HFF-Myc (cell line): ENCODE results near the gene CHST11.

Source experiments
- DNase-seq: peaks from one replicate; pipeline ENCODE4 v3.0.0-alpha.2; 2011; ENCODE audit warnings: low read depth; ENCODE audit errors: extremely low read depth
- H3K4me3 ChIP-seq: replicated peaks from 2 replicates; pipeline ENCODE4 v1.5.1; 2011; ENCODE audit warnings: low read depth, mild to moderate bottlenecking, control low read depth, low read length
- TF ChIP-seq, protein P1 (sequence below): IDR thresholded peaks from 2 replicates; pipeline ENCODE4 v1.5.1; 2012; ENCODE audit warnings: mild to moderate bottlenecking, low read depth, low read length, control low read depth; ENCODE audit errors: missing control alignments

The CHST11 gene

DNA sequence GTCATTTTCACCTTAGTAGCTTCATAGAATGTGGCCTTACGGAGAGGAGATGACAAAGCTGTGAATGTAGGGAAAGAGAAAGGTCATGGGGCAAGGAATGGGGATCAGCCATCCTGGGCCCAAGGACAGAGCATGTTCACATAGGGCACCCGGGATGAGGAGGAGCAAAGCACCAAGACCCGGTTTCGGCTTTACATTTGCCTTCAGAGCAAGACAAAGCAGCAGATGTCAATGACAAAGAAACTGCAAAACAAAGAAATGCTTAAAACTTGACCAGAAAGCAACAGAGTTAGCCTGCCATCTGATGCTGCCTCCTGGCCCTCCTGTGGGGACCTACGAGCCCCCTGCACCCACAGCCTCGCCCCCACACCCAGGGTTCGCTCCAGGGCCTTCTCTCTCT is 252.1 kb downstream of the CHST11 start:
- no peak overlapping the region for H3K4me3 ChIP-seq

DNA sequence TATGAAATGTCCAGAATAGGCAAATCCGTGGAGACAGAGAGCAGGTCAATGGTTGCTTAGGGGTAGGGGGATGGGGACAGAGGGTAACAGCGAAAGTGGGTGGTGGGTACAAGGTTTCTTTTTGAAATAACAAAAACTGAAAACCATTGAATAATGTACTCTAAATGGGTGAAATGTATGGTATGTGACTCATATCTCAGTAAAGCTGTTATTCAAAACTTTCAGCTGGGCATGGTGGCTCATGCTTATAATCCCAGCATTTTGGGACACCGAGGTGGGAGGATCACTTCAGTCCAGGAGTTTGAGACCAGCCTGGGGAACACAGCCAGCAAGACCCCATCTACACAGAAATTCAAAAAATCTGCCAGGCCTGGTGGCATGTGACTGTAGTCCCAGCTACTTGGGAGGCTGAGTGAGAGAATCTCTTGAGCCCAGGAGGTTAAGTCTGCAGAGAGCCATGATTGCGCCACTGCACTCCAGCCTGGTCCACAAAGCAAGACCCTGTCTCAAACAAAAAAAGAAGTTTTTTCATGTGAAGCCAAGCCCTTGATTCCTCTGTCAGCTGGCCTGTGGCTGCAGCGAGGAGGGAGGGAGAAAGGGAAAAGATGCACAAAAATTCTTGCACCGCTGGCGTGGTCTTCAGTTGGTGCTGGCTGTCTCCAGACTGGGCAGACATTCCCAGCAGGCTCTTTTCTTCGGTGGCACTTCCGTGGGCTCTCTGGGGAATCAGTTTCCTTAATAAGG is 253.1 kb downstream of the CHST11 start:
- TF ChIP-seq, protein P1, sequence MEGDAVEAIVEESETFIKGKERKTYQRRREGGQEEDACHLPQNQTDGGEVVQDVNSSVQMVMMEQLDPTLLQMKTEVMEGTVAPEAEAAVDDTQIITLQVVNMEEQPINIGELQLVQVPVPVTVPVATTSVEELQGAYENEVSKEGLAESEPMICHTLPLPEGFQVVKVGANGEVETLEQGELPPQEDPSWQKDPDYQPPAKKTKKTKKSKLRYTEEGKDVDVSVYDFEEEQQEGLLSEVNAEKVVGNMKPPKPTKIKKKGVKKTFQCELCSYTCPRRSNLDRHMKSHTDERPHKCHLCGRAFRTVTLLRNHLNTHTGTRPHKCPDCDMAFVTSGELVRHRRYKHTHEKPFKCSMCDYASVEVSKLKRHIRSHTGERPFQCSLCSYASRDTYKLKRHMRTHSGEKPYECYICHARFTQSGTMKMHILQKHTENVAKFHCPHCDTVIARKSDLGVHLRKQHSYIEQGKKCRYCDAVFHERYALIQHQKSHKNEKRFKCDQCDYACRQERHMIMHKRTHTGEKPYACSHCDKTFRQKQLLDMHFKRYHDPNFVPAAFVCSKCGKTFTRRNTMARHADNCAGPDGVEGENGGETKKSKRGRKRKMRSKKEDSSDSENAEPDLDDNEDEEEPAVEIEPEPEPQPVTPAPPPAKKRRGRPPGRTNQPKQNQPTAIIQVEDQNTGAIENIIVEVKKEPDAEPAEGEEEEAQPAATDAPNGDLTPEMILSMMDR: no peak
- H3K4me3 ChIP-seq: no peak overlapping the region
- no peak for DNase-seq

More for the DNA sequence above, 252.1 kb downstream of the CHST11 start:
- no peak for DNase-seq
- TF ChIP-seq, protein P1: no peak

DNA sequence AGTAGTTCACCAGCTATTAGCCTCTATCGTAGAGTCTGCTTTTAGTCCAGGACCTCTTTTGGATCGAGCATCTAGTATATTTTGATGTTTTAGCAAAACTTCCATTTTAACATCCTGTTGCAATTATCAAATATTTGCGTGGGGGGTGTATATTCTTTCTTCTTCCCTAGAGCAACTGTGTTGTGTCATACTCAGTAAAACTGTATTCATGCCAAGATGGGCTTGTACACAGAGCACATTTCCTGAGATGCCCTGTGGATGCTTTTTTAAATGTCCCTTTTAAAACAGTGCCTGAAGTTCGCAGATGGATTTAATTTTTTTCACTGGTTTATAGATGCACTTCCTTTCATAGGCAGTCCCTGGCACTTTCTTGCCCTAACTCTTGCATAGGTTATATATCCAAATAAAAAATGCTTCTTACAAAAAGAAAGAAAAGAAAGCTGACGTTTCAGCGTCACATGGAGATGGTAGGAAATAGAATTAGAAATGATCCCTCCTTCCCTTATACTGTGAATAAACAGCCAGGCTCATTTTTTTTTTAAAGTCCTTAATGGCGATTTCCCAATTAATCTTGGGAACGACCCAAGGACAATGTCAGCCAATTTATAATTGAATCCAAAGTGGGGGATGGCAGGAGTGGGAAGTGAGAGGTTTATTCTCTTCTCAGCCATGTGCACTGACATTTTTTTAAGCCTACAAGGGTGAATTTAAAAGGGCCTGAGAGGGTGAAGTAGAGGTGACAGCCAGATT is 254.4 kb downstream of the CHST11 start:
- peak overlapping the region; percentile 10; the same call in 1 of the 2 replicates for H3K4me3 ChIP-seq
- DNase-seq: peak; percentile 95

DNA sequence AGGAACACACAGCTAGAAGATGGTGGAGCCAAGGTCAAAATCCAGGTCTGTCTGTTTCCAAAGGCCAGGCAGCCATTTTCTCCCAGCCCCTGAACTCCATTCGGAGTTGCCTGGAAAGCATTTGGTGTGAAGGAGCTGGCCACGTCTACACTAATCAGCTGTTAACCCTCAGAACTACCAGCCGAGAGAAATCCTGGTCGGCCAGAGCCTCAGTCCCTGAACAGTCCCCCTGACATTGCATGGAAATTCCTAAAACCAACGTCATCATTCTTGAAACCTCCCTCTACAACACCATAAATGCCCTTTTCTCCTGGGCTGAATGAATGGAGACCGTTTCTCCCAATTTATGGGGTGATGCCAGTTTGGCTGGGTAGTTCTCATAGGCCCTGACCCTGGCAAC is 255.7 kb downstream of the CHST11 start:
- no peak overlapping the region for H3K4me3 ChIP-seq
- TF ChIP-seq, protein P1: no peak
- DNase-seq: no peak

More for the DNA sequence above, 254.4 kb downstream of the CHST11 start:
- TF ChIP-seq, protein P1: no peak

DNA sequence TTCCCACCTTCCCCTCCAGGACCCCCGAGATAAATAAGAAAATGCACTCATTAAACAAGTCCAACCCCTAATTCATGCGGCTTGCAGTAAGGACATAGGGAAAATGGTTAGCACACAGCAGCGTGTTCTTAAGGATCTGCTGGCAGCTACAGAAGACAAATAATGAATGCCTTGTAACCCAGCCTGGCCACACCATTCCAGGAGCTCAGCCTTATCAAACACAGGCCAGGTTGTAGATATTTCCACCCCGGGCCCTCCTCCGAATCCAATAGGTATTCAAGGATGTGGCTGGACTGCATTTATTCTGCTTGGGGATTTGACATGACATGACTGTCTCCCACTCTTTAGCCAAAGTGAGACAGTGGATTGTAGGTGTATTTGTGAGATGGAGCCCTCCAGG is 256.2 kb downstream of the CHST11 start:
- DNase-seq: no peak
- no peak overlapping the region for H3K4me3 ChIP-seq
- TF ChIP-seq, protein P1: no peak

DNA sequence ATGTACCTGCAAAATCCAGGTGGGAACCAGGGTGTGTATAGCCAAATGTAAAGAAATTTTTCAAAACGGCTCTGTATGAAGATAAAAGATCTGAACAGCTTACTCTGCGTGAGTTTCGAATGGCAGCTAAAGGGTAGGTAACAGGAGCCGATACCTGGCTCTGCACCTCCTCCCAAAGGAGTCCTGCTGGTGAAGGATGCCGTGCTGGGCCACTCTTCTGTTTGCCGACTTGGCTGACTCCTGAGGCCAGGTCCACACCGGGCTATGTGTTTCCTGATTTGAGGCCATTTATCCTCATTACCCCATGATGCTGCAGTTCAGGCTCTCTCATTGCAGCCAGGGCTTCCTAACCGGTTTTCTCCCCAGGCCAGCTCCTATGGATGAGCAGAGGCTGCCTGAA is 256.7 kb downstream of the CHST11 start:
- DNase-seq: no peak
- TF ChIP-seq, protein P1: no peak
- H3K4me3 ChIP-seq: no peak overlapping the region
